ENCODE measurements around the gene SSBP3. TPM values are rescaled to one million over a fixed set of nuclear protein-coding genes. Genes with fewer than 3 reads are reported as not detected.

SSBP3 gene
- total and polyA plus RNA-seq, 2 of the 13 experiments (the other 11 are each of a cell fraction or from before 2014, with no cell fraction given) = 8.5 to 17.6 TPM

GRCh38 chr1:54199765-54200518 is 206.3 kb downstream of the SSBP3 start, which contains the start of the genes CYB5RL and MRPL37 (continued):
- TF ChIP-seq ZNF574 (CRISPR knock-in tag; IDR thresholded peaks at IDR 0.05) (peak; percentile 70), ZSCAN12 (CRISPR knock-in tag; IDR thresholded peaks at IDR 0.05) (no peak), REST (IDR thresholded peaks at IDR 0.05; ENCODE audit: borderline replicate concordance in 1 of 2, low read depth in 1 of 2, low read length in 2 of 2) (peak in 1 of 2 experiments; percentile 16; a peak in 1 of 4 replicates), NFE2 (CRISPR knock-in tag; IDR thresholded peaks at IDR 0.05) (no peak), BCL3 (CRISPR knock-in tag; IDR thresholded peaks at IDR 0.05) (no peak), HMGXB3 (CRISPR knock-in tag; IDR thresholded peaks at IDR 0.05; ENCODE audit: borderline replicate concordance) (peak; percentile 37; the same call in 1 of the 2 replicates), BATF2 (CRISPR knock-in tag; IDR thresholded peaks at IDR 0.05) (0 out of 2 replicates have a peak, but pooled peaks have one; percentile 10), SKI (IDR thresholded peaks at IDR 0.05; ENCODE audit: partially characterized antibody) (peak; percentile 5), TAF15 (IDR thresholded peaks at IDR 0.05; ENCODE audit: low read depth, low read length, poor library complexity, severe bottlenecking) (peak; percentile 79), MXD4 (CRISPR knock-in tag; IDR thresholded peaks at IDR 0.05) (peak; percentile 30; the same call in 1 of the 2 replicates), ZNF513 (CRISPR knock-in tag; conservative IDR thresholded peaks at IDR 0.05) (no peak), IRF2 (CRISPR knock-in tag; IDR thresholded peaks at IDR 0.05) (no peak)
